LNCAP (cell line): Measurements from ENCODE around the gene INA.

Experiments
- TF ChIP-seq, protein P1 (sequence below): fragments of 450-650 bp; IDR thresholded peaks from 2 replicates; pipeline ENCODE4 v1.5.1; 2017; ENCODE audit warnings: mild to moderate bottlenecking

Gene INA

DNA sequence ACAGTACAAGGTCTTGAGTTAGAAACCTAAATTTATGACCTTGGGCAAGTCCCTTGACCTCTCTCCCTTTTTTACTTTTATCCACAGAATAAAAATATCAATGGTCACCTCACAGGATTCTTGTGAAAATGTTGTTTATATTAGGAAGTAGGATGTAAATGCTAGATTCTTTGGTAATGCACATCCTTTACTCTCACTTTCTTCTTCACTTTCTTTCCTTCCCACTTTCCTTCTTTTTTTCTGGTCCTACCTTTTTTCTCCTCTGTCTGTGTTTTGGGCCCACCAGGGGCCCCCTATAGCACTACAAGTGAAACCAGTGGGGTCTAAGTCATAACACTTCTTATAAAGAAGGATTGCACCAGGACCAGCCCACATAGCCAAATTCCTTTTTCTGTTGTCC is 19.1 kb upstream of the INA start:
- TF ChIP-seq, protein P1, sequence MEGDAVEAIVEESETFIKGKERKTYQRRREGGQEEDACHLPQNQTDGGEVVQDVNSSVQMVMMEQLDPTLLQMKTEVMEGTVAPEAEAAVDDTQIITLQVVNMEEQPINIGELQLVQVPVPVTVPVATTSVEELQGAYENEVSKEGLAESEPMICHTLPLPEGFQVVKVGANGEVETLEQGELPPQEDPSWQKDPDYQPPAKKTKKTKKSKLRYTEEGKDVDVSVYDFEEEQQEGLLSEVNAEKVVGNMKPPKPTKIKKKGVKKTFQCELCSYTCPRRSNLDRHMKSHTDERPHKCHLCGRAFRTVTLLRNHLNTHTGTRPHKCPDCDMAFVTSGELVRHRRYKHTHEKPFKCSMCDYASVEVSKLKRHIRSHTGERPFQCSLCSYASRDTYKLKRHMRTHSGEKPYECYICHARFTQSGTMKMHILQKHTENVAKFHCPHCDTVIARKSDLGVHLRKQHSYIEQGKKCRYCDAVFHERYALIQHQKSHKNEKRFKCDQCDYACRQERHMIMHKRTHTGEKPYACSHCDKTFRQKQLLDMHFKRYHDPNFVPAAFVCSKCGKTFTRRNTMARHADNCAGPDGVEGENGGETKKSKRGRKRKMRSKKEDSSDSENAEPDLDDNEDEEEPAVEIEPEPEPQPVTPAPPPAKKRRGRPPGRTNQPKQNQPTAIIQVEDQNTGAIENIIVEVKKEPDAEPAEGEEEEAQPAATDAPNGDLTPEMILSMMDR, result no peak

DNA sequence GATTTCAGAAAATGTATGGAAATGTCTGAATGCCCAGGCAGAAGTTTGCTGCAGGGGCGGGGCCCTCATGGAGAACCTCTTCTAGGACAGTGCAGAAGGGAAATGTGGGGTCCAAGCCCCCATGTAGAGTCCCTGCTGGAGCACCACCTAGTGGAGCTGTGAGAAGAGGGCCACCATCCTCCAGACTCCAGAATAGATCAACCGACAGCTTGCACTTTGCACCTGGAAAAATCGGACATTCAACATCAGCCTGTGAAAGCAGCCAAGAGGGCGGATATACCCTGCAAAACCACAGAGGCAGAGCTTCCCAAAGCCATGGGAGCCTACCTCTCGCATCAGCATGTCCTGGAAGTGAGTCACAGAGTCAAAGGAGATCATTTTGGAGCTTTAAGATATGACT is 16.9 kb upstream of the INA start:
- TF ChIP-seq, protein P1, result no peak

DNA sequence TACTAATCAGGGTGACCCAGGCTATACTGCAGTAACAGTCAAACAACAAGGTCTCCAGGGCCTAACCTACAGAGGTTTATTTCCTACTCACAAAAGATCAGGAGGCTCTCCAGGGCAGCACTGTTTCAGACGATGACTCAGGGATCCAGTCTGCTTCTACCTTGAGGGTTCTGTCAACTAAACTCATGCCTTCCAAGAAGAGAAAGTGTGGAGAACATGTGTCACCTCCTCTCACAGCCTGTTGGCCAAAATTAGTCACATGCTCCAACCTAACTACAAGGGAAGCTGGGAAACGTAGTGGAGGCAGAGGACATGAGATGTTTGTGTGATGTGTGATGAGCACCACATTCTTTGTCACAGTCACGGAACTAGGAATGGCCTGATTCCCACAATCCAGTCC is 14.7 kb upstream of the INA start:
- TF ChIP-seq, protein P1, result no peak

DNA sequence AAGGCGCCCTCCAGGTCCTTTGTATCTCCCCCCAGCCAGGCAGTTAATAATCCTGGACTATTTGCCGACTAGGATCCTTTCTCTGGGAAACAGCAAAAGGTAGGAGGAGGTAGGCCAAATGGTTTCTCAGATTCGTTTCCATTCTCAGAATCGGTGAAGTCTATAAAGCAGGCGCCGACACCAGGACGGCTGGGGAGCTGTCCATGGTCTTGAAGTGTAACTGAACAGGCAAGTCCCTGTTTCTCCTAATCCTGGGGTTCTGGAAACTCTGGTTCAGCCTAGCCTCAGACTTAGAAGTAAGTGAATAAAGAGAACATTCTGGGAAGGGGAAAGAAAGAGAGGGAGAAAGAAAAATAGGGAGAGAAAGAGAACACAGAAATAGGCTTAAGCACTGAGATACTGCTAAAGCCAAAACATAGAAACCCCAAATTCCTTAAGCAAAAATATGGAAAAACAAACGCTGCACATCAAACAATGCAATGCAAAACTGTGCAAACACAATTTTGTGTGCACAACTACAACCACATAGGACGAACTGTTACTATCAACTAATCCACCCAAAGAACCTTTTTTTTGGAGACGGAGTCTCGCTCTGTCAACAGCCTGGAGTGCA is 11.1 kb upstream of the INA start:
- TF ChIP-seq, protein P1, result no peak

DNA sequence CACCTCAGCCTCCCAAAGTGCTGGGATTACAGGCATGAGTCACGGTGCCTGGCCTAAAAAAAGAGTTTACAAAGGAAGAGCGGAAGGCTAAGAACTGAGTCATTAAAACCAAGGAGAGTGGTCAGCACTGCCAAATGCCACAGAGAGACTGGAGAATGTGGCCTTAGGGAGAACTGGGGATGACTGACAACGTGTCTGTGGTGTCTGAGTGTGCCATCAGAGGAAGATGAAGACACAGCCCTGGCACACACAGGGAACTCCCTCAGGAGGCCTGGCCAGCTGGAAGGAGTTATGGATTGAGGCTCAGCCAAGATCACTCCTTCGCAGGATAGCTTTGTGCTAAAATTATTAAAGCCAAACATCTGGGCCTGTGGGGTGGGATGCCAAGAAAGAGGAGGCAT is 3.9 kb upstream of the INA start:
- TF ChIP-seq, protein P1, result no peak

DNA sequence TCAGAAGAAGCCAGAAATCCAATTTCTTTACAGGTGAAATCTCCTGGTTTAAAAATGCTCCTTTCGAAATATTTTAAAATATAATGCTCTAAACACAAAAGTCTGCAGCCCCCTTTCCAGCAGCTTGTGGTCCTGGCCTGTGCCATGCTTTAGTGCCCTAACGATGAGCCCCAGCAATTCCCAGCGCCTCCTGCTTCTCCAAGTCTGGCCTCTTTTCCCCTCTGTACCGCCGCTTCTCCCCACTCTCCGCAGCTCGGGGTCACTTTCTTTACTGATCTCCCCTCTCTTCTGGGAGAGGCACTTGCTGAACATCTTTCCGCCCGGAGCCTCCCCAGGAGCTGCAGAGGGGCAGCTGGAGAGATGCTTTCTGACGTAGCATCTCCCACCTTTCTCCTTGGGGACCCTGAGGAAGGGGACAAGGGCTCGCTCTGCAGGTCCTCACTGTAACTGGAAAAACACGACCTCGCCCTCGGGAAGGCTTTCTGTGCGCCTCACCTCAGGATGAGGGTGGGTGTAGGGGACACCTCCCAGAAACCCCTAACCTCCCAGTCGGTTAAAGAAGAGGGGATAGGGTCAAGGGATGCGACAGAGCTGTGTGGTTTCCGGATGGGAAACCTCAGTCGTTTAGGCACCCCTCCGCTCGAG is 565 bp upstream of the INA start:
- TF ChIP-seq, protein P1, result no peak

DNA sequence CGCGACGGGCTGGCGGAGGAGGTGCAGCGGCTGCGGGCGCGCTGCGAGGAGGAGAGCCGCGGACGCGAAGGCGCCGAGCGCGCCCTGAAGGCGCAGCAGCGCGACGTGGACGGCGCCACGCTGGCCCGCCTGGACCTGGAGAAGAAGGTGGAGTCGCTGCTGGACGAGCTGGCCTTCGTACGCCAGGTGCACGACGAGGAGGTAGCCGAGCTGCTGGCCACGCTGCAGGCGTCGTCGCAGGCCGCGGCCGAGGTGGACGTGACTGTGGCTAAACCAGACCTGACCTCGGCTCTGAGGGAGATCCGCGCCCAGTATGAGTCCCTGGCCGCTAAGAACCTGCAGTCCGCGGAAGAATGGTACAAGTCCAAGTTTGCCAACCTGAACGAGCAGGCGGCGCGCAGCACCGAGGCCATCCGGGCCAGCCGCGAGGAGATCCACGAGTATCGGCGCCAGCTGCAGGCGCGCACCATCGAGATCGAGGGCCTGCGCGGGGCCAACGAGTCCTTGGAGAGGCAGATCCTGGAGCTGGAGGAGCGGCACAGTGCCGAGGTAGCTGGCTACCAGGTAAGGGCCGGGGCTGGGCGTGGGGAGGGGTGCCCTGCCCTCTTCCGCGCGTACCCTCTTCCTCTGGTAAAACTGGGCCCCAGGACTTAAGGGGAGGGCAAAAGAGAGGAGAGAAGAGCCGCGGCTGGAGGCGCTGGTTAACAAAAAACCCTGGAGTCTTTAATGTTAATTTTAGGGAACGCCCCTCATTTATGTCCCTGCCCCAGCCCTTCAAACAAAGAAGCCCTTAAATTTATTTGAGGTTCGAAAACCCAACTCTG is 987 bp downstream of the INA start:
- TF ChIP-seq, protein P1, result no peak
